Caco-2 (cell line): ENCODE results near the gene CPLANE2. TPM values are rescaled to one million over a fixed set of nuclear protein-coding genes. Genes with fewer than 3 reads are reported as not detected.

Experiments used
- BruUV-seq: library from RNA; stranded (reverse); fragments of 400-500 nt; replicated peaks from 2 replicates; lab custom pipeline; 2021; lab: Mats Ljungman, UMichigan
- CTCF ChIA-PET: fragments of 300-600 bp; sonication (Branson Sonifier 250); formaldehyde crosslinking; loops from one replicate; lab custom pipeline; 2022; ENCODE audit warnings: antibody characterized with exemption; lab: Charles Lee
- POLR2A ChIA-PET: fragments of 300-600 bp; sonication (Branson Sonifier 250); formaldehyde crosslinking; loops from one replicate; lab custom pipeline; 2022; ENCODE audit warnings: antibody characterized with exemption; lab: Charles Lee
- DNase-seq, 2 experiments: peaks; one replicate each; pipeline versions ENCODE4 v3.0.0 to v3.0.0-alpha.2; 2020 to 2022
- H3K27me3 ChIP-seq: replicated peaks from 2 replicates; pipeline ENCODE4 v1.6.0; 2011; ENCODE audit warnings: low read length; ENCODE audit not compliant: control insufficient read depth, insufficient read depth
- H3K36me3 ChIP-seq: 2 replicates; pipeline ENCODE4 v1.5.1; 2011; ENCODE audit warnings: low read length; ENCODE audit not compliant: control insufficient read depth, insufficient read depth
- H3K4me1 ChIP-seq: fragments of 250-450 bp; sonication (Bioruptor Pico); 2 replicates; pipeline ENCODE4 v1.5.1; 2020; ENCODE audit warnings: mild to moderate bottlenecking
- H3K4me3 ChIP-seq: 2 replicates; pipeline ENCODE4 v1.5.1; 2011; ENCODE audit warnings: low read depth, mild to moderate bottlenecking, control low read depth, low read length
- H3K9me3 ChIP-seq: fragments of 250-450 bp; sonication (Bioruptor Pico); 2 replicates; pipeline ENCODE4 v1.5.1; 2020; ENCODE audit warnings: mild to moderate bottlenecking, moderate library complexity
- H3K27ac Mint-ChIP-seq: one replicate; pipeline ENCODE4 v1.8.0; 2022; ENCODE audit warnings: mixed read lengths; ENCODE audit not compliant: unreplicated experiment
- H3K27me3 Mint-ChIP-seq: one replicate; pipeline ENCODE4 v1.8.0; 2022; ENCODE audit warnings: mixed read lengths; ENCODE audit not compliant: insufficient read depth, unreplicated experiment
- H3K36me3 Mint-ChIP-seq: one replicate; pipeline ENCODE4 v1.8.0; 2022; ENCODE audit warnings: mild to moderate bottlenecking, mixed read lengths; ENCODE audit not compliant: insufficient read depth, unreplicated experiment
- H3K4me1 Mint-ChIP-seq: one replicate; pipeline ENCODE4 v1.8.0; 2022; ENCODE audit warnings: low read depth, mixed read lengths; ENCODE audit not compliant: unreplicated experiment
- H3K4me3 Mint-ChIP-seq: one replicate; pipeline ENCODE4 v1.8.0; 2022; ENCODE audit warnings: mild to moderate bottlenecking, moderate library complexity, mixed read lengths; ENCODE audit not compliant: unreplicated experiment
- H3K9me3 Mint-ChIP-seq: one replicate; pipeline ENCODE4 v1.8.0; 2022; ENCODE audit warnings: mixed read lengths; ENCODE audit not compliant: unreplicated experiment
- intact Hi-C: fragments of 100-400 bp; cut with micrococcal nuclease; formaldehyde crosslinking; loops from one replicate; pipeline ENCODE4 v1.10.0; 2022; ENCODE audit not compliant: unreplicated experiment
- total RNA-seq: library from RNA; stranded (reverse); gene quantifications from 2 replicates; pipeline ENCODE4 v1.2.3, GENCODE V29; 2022
- TF ChIP-seq, protein P1 (sequence below), 2 experiments: fragments of 200-600 bp in 1 of 2; IDR thresholded peaks; 1 replicate in 1 of 2; 2 replicates in 1 of 2; pipeline versions ENCODE4 v1.5.1 to v1.8.0; 2011 to 2022; ENCODE audit warnings: antibody characterized with exemption in 1 of 2, control low read depth in 1 of 2, inconsistent platforms in 1 of 2, low read depth in 1 of 2, low read length in 1 of 2, mild to moderate bottlenecking in 1 of 2, moderate library complexity in 1 of 2; ENCODE audit not compliant: insufficient read depth in 1 of 2, severe bottlenecking in 1 of 2, unreplicated experiment in 1 of 2

Gene CPLANE2
- total RNA-seq, 1 experiment from 2014 or later = 4.2 TPM

DNA sequence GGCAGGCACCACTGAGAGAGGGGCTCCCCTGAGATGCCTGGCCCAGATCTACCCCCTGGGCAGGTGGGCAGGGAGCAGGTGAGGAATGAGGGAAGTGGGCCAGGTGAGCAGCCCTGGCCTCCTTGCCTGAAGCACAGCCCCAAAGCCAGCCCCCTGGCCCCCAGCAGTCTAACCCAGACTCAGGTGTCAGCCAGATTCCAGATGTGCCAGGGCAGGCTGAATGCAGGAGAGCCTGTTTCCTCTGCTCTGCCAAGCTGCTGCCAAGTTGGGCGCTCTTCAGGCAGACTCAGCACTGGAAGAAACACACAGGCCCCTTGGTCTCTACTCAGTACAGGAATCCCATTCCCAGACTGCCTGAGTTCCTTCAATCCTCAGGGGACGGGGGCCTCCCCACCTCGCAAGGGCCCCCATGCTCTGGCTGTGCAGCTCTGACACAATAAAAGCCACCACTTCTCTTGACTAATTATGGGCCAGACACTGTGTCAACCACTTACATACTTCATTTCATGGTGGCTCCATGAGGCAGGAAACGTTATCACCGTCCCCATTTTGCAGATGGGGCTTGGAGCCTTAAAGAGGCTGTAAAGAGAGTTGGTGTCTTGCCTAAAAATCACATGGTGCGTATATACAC, 45.0 kb downstream of the CPLANE2 start:
- Mint-ChIP-seq H3K27ac (no peak overlapping the region), H3K4me3 (no peak overlapping the region), H3K4me1 (peaks cover 8% of the 10 kb centered on the region), H3K9me3 (no peaks in the 10 kb centered on the region), H3K27me3 (peaks cover 3% of the 10 kb centered on the region), H3K36me3 (peaks cover 6% of the 10 kb centered on the region)
- H3K36me3 ChIP-seq = no peaks in the 10 kb centered on the region
- peaks cover 20% of the 10 kb centered on the region for H3K4me1 ChIP-seq
- no peak for DNase-seq
- no peak overlapping the region for H3K4me3 ChIP-seq
- intact Hi-C loops = no loop called here
- TF ChIP-seq, protein P1, sequence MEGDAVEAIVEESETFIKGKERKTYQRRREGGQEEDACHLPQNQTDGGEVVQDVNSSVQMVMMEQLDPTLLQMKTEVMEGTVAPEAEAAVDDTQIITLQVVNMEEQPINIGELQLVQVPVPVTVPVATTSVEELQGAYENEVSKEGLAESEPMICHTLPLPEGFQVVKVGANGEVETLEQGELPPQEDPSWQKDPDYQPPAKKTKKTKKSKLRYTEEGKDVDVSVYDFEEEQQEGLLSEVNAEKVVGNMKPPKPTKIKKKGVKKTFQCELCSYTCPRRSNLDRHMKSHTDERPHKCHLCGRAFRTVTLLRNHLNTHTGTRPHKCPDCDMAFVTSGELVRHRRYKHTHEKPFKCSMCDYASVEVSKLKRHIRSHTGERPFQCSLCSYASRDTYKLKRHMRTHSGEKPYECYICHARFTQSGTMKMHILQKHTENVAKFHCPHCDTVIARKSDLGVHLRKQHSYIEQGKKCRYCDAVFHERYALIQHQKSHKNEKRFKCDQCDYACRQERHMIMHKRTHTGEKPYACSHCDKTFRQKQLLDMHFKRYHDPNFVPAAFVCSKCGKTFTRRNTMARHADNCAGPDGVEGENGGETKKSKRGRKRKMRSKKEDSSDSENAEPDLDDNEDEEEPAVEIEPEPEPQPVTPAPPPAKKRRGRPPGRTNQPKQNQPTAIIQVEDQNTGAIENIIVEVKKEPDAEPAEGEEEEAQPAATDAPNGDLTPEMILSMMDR (IDR thresholded peaks at IDR 0.05; ENCODE audit: insufficient read depth in 1 of 2, low read depth in 1 of 2, low read length in 1 of 2, severe bottlenecking in 1 of 2, unreplicated experiment in 1 of 2) = no peak
- no peaks in the 10 kb centered on the region for H3K27me3 ChIP-seq
- ChIA-PET CTCF (interaction anchor here (1.0 kb wide), 1 partner anchor 119 kb away, joined by 3 read pairs; the partner anchor contains the start of gene FAM131C), POLR2A (no interaction called here)
- BruUV-seq = no TSS peak
- H3K9me3 ChIP-seq = no peaks in the 10 kb centered on the region

DNA sequence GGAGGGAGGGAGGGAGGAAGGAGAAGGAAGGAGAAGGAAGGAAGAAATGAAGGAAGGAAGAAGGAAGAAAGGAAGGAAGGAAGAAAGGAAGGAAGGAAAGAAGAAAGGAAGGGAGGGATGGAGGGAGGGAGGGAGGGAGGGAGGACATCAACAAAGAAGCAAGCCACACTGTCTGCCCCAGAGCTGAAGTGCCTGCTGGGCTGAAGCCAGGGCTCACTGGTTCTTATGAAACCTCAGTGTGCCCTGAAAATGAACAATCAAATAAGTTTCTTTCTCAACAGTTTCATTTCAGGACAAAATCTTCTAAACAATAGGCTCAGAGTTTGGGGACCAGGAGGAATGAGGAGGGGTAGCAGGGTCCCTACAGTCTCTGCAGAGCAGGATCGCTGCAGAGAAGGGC, 45.7 kb downstream of the CPLANE2 start:
- intact Hi-C loops = no loop called here
- Mint-ChIP-seq H3K27me3 (peaks cover 3% of the 10 kb centered on the region), H3K4me1 (peaks cover 8% of the 10 kb centered on the region), H3K27ac (no peak overlapping the region), H3K9me3 (no peaks in the 10 kb centered on the region), H3K4me3 (no peak overlapping the region), H3K36me3 (peaks cover 2% of the 10 kb centered on the region)
- H3K4me3 ChIP-seq = no peak overlapping the region
- DNase-seq = no peak
- no peaks in the 10 kb centered on the region for H3K27me3 ChIP-seq
- TF ChIP-seq, protein P1 (IDR thresholded peaks at IDR 0.05; ENCODE audit: insufficient read depth in 1 of 2, low read depth in 1 of 2, low read length in 1 of 2, severe bottlenecking in 1 of 2, unreplicated experiment in 1 of 2) = no peak
- no peaks in the 10 kb centered on the region for H3K36me3 ChIP-seq
- peaks cover 20% of the 10 kb centered on the region for H3K4me1 ChIP-seq
- no TSS peak for BruUV-seq
- ChIA-PET CTCF (interaction anchor here (1.0 to 4.0 kb wide), 2 partner anchors 113 to 118 kb away, joined by 3 to 24 read pairs; partner anchors contain the start of gene FAM131C), POLR2A (no interaction called here)
- H3K9me3 ChIP-seq = no peaks in the 10 kb centered on the region

DNA sequence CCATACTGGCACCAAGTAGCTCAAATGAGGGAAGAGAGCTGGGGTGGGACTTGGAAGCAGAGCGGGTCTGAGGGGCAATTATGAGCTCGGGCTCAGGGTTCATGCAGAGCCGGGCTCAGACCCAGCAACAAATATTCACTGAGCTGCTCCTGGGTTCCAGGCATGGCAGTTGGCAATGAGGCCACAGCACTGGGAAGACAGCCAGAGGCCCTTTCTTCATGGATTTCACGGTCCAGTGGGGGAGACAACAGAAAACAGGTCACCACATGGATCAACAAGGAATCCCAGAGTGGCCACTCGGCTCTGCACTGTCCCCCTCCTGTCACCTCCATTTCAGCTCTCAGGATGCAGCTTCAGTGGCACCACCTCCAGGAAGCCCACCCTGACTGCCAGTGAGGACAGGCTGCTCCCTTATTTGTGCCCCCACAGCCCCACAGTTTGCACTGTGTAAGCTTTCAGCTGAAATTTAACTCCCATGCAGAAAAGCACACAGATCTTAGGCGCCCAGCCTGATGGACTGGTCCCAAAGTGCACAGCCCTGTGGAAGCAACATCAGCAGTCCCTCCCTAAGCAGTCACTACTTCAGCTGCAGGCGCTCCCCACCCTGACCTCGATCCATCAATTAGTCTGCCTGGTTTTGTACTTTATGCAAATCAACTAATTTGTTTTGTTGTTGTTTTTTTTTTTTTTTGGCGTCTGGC, 46.9 kb downstream of the CPLANE2 start:
- Histone ChIP-seq H3K4me1 (peaks cover 20% of the 10 kb centered on the region), H3K4me3 (no peak overlapping the region), H3K27me3 (no peaks in the 10 kb centered on the region), H3K9me3 (no peaks in the 10 kb centered on the region), H3K36me3 (no peaks in the 10 kb centered on the region)
- ChIA-PET POLR2A (no interaction called here), CTCF (interaction anchor here (0.7 to 4.0 kb wide), 2 partner anchors 17 to 111 kb away, joined by 3 to 24 read pairs; no protein-coding TSS in a partner anchor)
- Mint-ChIP-seq H3K4me3 (no peak overlapping the region), H3K4me1 (peaks cover 8% of the 10 kb centered on the region), H3K36me3 (no peaks in the 10 kb centered on the region), H3K27ac (no peak overlapping the region), H3K27me3 (peaks cover 3% of the 10 kb centered on the region), H3K9me3 (no peaks in the 10 kb centered on the region)
- DNase-seq = no peak
- TF ChIP-seq, protein P1 (IDR thresholded peaks at IDR 0.05; ENCODE audit: insufficient read depth in 1 of 2, low read depth in 1 of 2, low read length in 1 of 2, severe bottlenecking in 1 of 2, unreplicated experiment in 1 of 2) = no peak
- no TSS peak for BruUV-seq
- intact Hi-C loops = loop anchor here (5.0 kb wide), 1 partner anchor 47 kb away; the partner anchor contains the start of gene CPLANE2
